Vagina (tissue), 2 donors: ENCODE results near the gene FBXO17. TPM values are rescaled to one million over a fixed set of nuclear protein-coding genes. Genes with fewer than 3 reads are reported as not detected.

Experiments
- DNase-seq, 2 donors: peaks; one replicate each; pipeline ENCODE4 v3.0.0-alpha.2; 2017; ENCODE audit errors: extremely low spot score in 2 of 2
- H3K27ac ChIP-seq: fragments of 200-600 bp; sonication (generic); one replicate; pipeline ENCODE4 v1.5.1; 2019
- H3K27me3 ChIP-seq: fragments of 200-600 bp; sonication (generic); one replicate; pipeline ENCODE4 v1.5.1; 2019
- H3K36me3 ChIP-seq, 2 donors: fragments of 200-600 bp; sonication (generic); one replicate each; pipeline ENCODE4 v1.5.1; 2017 to 2019
- H3K4me1 ChIP-seq: fragments of 200-600 bp; sonication (generic); one replicate; pipeline ENCODE4 v1.5.1; 2019
- H3K4me3 ChIP-seq, 2 donors: fragments of 200-600 bp; sonication (generic); 1 replicate in 1 of 2; 2 replicates in 1 of 2; pipeline ENCODE4 v1.5.1; 2016 to 2019
- H3K9me3 ChIP-seq: fragments of 200-600 bp; sonication (generic); one replicate; pipeline ENCODE4 v1.5.1; 2019
- CTCF ChIP-seq, 3 experiments: fragments of 450-650 bp in 2 of 3; fragments of 200-600 bp in 1 of 3; sonication (generic) in 1 of 3; IDR thresholded peaks; one replicate each; pipeline ENCODE4 v1.5.1; 2017 to 2019; ENCODE audit warnings: antibody characterized with exemption in 3 of 3, mild to moderate bottlenecking in 2 of 3, moderate library complexity in 2 of 3
- POLR2A ChIP-seq, 2 donors: fragments of 450-650 bp; IDR thresholded peaks; one replicate each; pipeline ENCODE4 v1.6.1; 2017; ENCODE audit warnings: antibody characterized with exemption in 2 of 2, mild to moderate bottlenecking in 2 of 2, moderate library complexity in 2 of 2
- POLR2AphosphoS5 ChIP-seq, 2 donors: sonication (generic); formaldehyde crosslinking; IDR thresholded peaks; one replicate each; pipeline ENCODE4 v1.9.0; 2017; ENCODE audit warnings: antibody characterized with exemption in 2 of 2, mild to moderate bottlenecking in 2 of 2, low read depth in 1 of 2; ENCODE audit not compliant: insufficient read depth in 1 of 2
- intact Hi-C: fragments of 100-400 bp; cut with DNase I; formaldehyde crosslinking; loops from one replicate; pipeline ENCODE4 v1.15.1; 2023
- total RNA-seq: library from RNA; depleted of rRNA; stranded (reverse); fragments of >200 nt; gene quantifications from one replicate; pipeline ENCODE4 v1.2.3, GENCODE V29; 2016

FBXO17 gene
- total RNA-seq, 1 donor from 2014 or later, result 44.0 TPM

DNA sequence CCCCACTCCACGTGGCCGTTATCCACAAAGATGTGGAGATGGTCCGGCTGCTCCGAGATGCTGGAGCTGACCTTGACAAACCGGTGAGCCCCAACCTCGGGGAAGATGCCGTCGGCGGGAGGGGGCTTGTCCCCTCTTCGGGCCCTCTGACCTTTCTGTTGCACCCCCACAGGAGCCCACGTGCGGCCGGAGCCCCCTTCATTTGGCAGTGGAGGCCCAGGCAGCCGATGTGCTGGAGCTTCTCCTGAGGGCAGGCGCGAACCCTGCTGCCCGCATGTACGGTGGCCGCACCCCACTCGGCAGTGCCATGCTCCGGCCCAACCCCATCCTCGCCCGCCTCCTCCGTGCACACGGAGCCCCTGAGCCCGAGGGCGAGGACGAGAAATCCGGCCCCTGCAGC, 68.3 kb downstream of the FBXO17 start:
- no peak overlapping the region for H3K4me3 ChIP-seq
- no peaks in the 10 kb centered on the region for H3K4me1 ChIP-seq
- H3K27ac ChIP-seq, result no peak overlapping the region
- TF ChIP-seq CTCF (IDR thresholded peaks at IDR 0.05) (no peak), POLR2AphosphoS5 (IDR thresholded peaks at IDR 0.05; ENCODE audit: insufficient read depth in 1 of 2, low read depth in 1 of 2) (no peak), POLR2A (IDR thresholded peaks at IDR 0.05) (no peak)
- no peak for DNase-seq
- H3K36me3 ChIP-seq, result peaks cover 0 to 22% of the 10 kb centered on the region in 2 donors
- no peaks in the 10 kb centered on the region for H3K9me3 ChIP-seq
- H3K27me3 ChIP-seq, result no peaks in the 10 kb centered on the region
- intact Hi-C loops, result no loop called here

GRCh38 chr19:38905620-38906019, 69.9 kb downstream of the FBXO17 start:
- Histone ChIP-seq H3K4me1 (peaks cover 11% of the 10 kb centered on the region), H3K27ac (no peak overlapping the region), H3K27me3 (no peaks in the 10 kb centered on the region), H3K36me3 (peaks cover 0 to 22% of the 10 kb centered on the region in 2 donors), H3K9me3 (no peaks in the 10 kb centered on the region), H3K4me3 (no peak overlapping the region)
- intact Hi-C loops, result no loop called here
- TF ChIP-seq POLR2A (IDR thresholded peaks at IDR 0.05) (no peak), CTCF (IDR thresholded peaks at IDR 0.05) (no peak), POLR2AphosphoS5 (IDR thresholded peaks at IDR 0.05; ENCODE audit: insufficient read depth in 1 of 2, low read depth in 1 of 2) (no peak)
- DNase-seq, result no peak

GRCh38 chr19:38904581-38905539, 70.7 kb downstream of the FBXO17 start:
- Histone ChIP-seq H3K27me3 (no peaks in the 10 kb centered on the region), H3K36me3 (peaks cover 0 to 22% of the 10 kb centered on the region in 2 donors)

DNA sequence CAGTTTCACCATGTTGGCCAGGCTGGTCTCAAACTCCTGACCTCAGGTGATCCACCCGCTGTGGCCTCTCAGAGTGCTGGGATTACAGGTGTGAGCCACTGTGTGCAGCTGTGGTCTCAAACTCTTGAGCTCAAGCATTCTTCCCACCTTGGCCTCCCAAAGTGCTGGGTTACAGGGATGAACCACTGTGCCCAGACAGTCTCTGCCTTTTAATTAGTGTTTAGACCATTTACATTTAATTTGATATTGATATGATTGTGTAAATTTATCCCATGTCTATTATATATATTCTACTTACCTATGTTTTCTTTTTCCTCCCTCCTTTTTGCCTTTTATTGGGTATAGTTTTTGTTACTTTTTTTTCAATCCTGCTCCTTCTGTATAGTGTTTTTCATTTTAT, 73.9 kb downstream of the FBXO17 start:
- no peak for TF ChIP-seq CTCF (IDR thresholded peaks at IDR 0.05)
- Histone ChIP-seq H3K4me1 (peaks cover 35% of the 10 kb centered on the region), H3K4me3 (no peak overlapping the region), H3K36me3 (peaks cover 0 to 10% of the 10 kb centered on the region in 2 donors), H3K9me3 (no peaks in the 10 kb centered on the region), H3K27me3 (no peaks in the 10 kb centered on the region), H3K27ac (no peak overlapping the region)
- no peak for DNase-seq
- intact Hi-C loops, result no loop called here

More at GRCh38 chr19:38904581-38905539, 70.7 kb downstream of the FBXO17 start:
- DNase-seq, result no peak
- no peak overlapping the region for H3K27ac ChIP-seq
- TF ChIP-seq POLR2A (IDR thresholded peaks at IDR 0.05) (no peak), CTCF (IDR thresholded peaks at IDR 0.05) (no peak), POLR2AphosphoS5 (IDR thresholded peaks at IDR 0.05; ENCODE audit: insufficient read depth in 1 of 2, low read depth in 1 of 2) (no peak)
- intact Hi-C loops, result no loop called here
- H3K4me1 ChIP-seq, result peaks cover 16% of the 10 kb centered on the region
- no peaks in the 10 kb centered on the region for H3K9me3 ChIP-seq
- H3K4me3 ChIP-seq, result no peak overlapping the region

GRCh38 chr19:38900743-38901190, 74.8 kb downstream of the FBXO17 start:
- no peak overlapping the region for H3K27ac ChIP-seq
- H3K27me3 ChIP-seq, result no peaks in the 10 kb centered on the region
- H3K36me3 ChIP-seq, result peaks cover 0 to 9% of the 10 kb centered on the region in 2 donors
- H3K4me3 ChIP-seq, result peak overlapping the region; percentile 66 to 96
- TF ChIP-seq POLR2AphosphoS5 (IDR thresholded peaks at IDR 0.05; ENCODE audit: insufficient read depth in 1 of 2, low read depth in 1 of 2) (no peak), CTCF (IDR thresholded peaks at IDR 0.05) (no peak), POLR2A (IDR thresholded peaks at IDR 0.05) (no peak)
- no peaks in the 10 kb centered on the region for H3K9me3 ChIP-seq
- intact Hi-C loops, result no loop called here
- DNase-seq, result no peak
- peaks cover 35% of the 10 kb centered on the region for H3K4me1 ChIP-seq
